ENCODE results near the gene PDE4B. TPM values are rescaled to one million over a fixed set of nuclear protein-coding genes. Genes with fewer than 3 reads are reported as not detected.

PDE4B gene
- total RNA-seq, 1 donor = 2.3 TPM

DNA sequence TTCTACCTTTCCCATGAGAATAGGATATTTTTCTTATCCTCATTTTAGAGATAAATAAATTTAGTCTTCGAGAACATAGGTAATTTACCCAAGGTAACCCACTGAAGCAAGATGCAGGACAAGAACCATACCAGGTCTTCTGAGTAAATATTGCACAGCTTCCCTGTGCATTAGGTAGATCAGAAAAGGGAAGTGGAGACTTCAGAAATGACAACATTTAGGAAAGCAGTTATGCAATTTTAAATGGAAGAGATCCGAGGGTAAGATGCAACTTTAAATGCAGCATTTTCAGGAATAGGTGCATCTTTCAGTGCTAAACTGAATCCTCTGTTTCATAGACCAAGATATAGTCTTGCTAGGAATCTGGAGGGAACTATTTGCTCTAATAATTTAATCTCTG, 534.9 kb downstream of the PDE4B start:
- H3K4me3 ChIP-seq (ENCODE audit: low read depth, low read length) = no peak overlapping the region
- TF ChIP-seq, protein P1, sequence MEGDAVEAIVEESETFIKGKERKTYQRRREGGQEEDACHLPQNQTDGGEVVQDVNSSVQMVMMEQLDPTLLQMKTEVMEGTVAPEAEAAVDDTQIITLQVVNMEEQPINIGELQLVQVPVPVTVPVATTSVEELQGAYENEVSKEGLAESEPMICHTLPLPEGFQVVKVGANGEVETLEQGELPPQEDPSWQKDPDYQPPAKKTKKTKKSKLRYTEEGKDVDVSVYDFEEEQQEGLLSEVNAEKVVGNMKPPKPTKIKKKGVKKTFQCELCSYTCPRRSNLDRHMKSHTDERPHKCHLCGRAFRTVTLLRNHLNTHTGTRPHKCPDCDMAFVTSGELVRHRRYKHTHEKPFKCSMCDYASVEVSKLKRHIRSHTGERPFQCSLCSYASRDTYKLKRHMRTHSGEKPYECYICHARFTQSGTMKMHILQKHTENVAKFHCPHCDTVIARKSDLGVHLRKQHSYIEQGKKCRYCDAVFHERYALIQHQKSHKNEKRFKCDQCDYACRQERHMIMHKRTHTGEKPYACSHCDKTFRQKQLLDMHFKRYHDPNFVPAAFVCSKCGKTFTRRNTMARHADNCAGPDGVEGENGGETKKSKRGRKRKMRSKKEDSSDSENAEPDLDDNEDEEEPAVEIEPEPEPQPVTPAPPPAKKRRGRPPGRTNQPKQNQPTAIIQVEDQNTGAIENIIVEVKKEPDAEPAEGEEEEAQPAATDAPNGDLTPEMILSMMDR (IDR thresholded peaks at IDR 0.05; ENCODE audit: insufficient read depth, low read length) = no peak
- DNase-seq (ENCODE audit: low read depth) = no peak

DNA sequence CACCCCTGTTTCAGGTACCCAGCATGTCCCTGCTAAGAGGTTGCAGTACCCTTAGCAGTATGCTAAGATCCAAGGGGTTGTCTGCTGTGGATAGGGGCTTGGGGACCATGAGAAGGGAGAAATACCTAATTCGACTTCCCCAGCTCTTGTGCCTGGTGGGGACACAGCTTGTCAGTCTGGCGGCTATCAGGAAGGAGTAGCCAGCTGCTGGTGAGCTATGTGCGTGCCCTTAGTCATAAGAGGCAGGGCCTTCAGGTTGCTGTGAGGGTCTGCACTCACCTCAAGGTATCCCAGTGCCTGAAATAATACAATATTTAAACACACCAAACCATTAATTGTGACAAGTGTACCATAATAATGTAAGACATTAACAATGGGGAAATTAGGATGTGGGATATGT, 536.2 kb downstream of the PDE4B start:
- TF ChIP-seq, protein P1 (IDR thresholded peaks at IDR 0.05; ENCODE audit: insufficient read depth, low read length) = no peak
- no peak overlapping the region for H3K4me3 ChIP-seq (ENCODE audit: low read depth, low read length)
- no peak for DNase-seq (ENCODE audit: low read depth)

DNA sequence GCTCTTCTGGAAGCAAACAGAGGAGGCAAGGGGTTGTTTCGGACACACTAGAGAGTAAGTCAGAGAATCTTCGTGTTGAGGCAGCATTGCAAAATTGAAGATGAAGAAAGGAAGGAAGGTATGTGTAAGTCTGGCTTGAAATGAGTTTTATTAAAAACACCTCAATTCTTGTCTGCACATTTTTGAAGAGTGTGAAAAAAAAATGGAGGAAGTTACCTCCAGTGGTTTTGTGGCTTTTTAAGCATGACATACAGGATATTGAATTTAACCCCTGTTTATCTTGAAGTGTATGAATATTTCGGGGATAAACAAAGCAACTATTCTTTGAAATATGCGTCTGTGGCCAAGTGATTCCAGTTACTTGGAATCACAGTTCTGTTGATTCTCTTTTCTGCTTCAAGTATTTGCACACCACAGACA, 538.0 kb downstream of the PDE4B start:
- DNase-seq (ENCODE audit: low read depth) = peak; percentile 26
- TF ChIP-seq, protein P1 (IDR thresholded peaks at IDR 0.05; ENCODE audit: insufficient read depth, low read length) = no peak
- H3K4me3 ChIP-seq (ENCODE audit: low read depth, low read length) = no peak overlapping the region

DNA sequence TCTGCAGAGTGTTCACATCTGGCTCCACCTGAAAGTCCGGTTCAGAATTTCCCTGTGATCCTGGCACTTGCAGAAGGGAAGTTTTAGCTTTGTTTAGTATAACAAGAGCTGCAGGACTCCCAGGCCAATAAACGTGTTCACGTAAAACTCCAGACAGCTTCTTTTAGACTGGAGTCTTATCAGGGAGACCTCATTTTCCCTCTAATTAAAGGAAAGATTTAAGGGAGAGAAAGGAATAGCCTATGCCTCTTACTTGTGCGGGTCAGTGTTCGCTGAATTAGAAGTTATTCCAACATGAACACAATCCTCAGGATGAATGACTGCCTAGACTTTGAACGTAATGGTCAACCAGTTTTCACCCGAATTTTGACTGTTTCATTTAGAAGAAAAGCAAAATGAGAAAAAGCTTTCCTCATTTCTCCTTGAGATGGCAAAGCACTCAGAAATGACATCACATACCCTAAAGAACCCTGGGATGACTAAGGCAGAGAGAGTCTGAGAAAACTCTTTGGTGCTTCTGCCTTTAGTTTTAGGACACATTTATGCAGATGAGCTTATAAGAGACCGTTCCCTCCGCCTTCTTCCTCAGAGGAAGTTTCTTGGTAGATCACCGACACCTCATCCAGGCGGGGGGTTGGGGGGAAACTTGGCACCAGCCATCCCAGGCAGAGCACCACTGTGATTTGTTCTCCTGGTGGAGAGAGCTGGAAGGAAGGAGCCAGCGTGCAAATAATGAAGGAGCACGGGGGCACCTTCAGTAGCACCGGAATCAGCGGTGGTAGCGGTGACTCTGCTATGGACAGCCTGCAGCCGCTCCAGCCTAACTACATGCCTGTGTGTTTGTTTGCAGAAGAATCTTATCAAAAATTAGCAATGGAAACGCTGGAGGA, 539.2 kb downstream of the PDE4B start:
- peak overlapping the region; percentile 63 for H3K4me3 ChIP-seq (ENCODE audit: low read depth, low read length)
- peak; percentile 86 for DNase-seq (ENCODE audit: low read depth)
- TF ChIP-seq, protein P1 (IDR thresholded peaks at IDR 0.05; ENCODE audit: insufficient read depth, low read length) = peak; percentile 52

DNA sequence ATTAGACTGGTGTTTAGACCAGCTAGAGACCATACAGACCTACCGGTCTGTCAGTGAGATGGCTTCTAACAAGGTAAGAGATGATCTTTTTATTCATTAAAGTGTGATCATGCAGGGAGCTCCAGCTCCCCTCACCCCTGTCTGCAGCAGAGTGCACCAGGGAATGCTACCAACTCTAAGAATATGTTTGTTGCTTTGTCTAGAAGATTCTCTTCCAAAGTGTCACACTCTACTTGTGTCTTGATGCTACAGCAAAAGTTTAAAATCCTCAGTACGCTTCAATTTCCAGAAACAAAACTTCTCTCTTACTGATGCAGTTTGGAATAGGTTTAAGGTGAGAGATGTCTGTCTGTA, 539.8 kb downstream of the PDE4B start:
- no peak for DNase-seq (ENCODE audit: low read depth)
- TF ChIP-seq, protein P1 (IDR thresholded peaks at IDR 0.05; ENCODE audit: insufficient read depth, low read length) = no peak
- peak overlapping the region; percentile 63 for H3K4me3 ChIP-seq (ENCODE audit: low read depth, low read length)

DNA sequence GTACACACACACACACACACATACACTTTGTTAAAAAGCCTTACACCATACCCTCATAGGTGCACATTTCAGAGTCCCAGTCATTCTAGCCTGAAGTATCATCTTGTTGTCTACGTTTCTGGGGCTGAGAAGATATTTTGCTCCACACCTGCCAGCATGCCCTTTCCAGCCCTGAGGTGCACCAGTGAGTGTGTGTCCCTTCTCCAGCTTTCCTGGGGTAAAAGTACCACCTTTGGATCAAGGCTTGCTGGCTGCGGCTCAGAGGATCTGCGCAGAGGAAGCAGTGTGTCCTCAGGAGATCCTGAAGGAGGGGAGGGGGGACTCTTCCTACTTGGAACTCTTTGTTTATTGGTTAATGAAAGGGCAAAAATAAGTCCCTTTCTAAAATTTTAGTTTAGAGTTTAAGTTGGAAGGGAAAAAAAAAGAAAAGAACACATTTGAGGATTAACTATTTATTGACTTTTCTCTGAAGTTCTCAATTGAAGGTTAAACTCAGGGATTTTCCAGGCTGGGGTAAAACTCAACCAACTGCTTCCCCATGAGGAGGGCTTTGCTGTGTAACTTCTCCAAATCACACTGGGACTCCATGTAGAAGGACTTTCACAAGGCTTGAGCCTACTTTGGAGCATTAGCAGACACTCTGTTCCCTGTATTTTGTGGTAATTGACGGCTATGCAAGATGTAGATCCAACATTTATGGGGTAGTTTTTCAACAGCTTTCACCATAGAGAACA, 540.9 kb downstream of the PDE4B start:
- DNase-seq (ENCODE audit: low read depth) = no peak
- H3K4me3 ChIP-seq (ENCODE audit: low read depth, low read length) = peak overlapping the region; percentile 52

More for the DNA sequence above, 540.9 kb downstream of the PDE4B start:
- TF ChIP-seq, protein P1 (IDR thresholded peaks at IDR 0.05; ENCODE audit: insufficient read depth, low read length) = no peak
